ENCODE measurements around the gene MATCAP1. TPM values are rescaled to one million over a fixed set of nuclear protein-coding genes. Genes with fewer than 3 reads are reported as not detected.

MATCAP1 gene
- total RNA-seq, 1 experiment from 2014 or later: 36.5 TPM

GRCh38 chr16:67181346-67181745 lies 2.4 kb downstream of the MATCAP1 start:
- DNase-seq: no peak
- BruUV-seq (replicated peaks): no TSS peak
- no peak overlapping the region for H3K4me3 Mint-ChIP-seq (ENCODE audit: low read depth, unreplicated experiment)
- peaks cover 12% of the 10 kb centered on the region for H3K27me3 Mint-ChIP-seq (ENCODE audit: unreplicated experiment)
- no peak overlapping the region for H3K27ac Mint-ChIP-seq (ENCODE audit: unreplicated experiment)
- TF ChIP-seq CTCF (IDR thresholded peaks at IDR 0.05; ENCODE audit: unreplicated experiment): no peak
- H3K36me3 Mint-ChIP-seq (ENCODE audit: insufficient read depth, unreplicated experiment): peaks cover 18% of the 10 kb centered on the region
- peaks cover 30% of the 10 kb centered on the region for H3K4me1 Mint-ChIP-seq (ENCODE audit: low read depth, unreplicated experiment)
- no peaks in the 10 kb centered on the region for H3K9me3 Mint-ChIP-seq (ENCODE audit: low read depth, unreplicated experiment)
- CTCF ChIA-PET: interaction anchor here (0.6 kb wide), 1 partner anchor 396 kb away, joined by 4 read pairs; no protein-coding TSS in a partner anchor
- intact Hi-C loops (cut with micrococcal nuclease; ENCODE audit: unreplicated experiment): no loop called here

- Mint-ChIP-seq H3K4me1 (ENCODE audit: low read depth, unreplicated experiment) (peaks cover 33% of the 10 kb centered on the region), H3K9me3 (ENCODE audit: low read depth, unreplicated experiment) (no peaks in the 10 kb centered on the region), H3K27me3 (ENCODE audit: unreplicated experiment) (peaks cover 6% of the 10 kb centered on the region), H3K4me3 (ENCODE audit: low read depth, unreplicated experiment) (no peak overlapping the region), H3K36me3 (ENCODE audit: insufficient read depth, unreplicated experiment) (peaks cover 24% of the 10 kb centered on the region), H3K27ac (ENCODE audit: unreplicated experiment) (no peak overlapping the region)
- intact Hi-C loops (cut with micrococcal nuclease; ENCODE audit: unreplicated experiment): no loop called here
- BruUV-seq (replicated peaks): no TSS peak
- CTCF ChIA-PET: no interaction called here
- DNase-seq: no peak
- TF ChIP-seq CTCF (IDR thresholded peaks at IDR 0.05; ENCODE audit: unreplicated experiment): no peak
Observed at GRCh38 chr16:67180166-67180565, 3.6 kb downstream of the MATCAP1 start.

GRCh38 chr16:67179421-67180080 lies 4.2 kb downstream of the MATCAP1 start:
- no peaks in the 10 kb centered on the region for H3K27me3 Mint-ChIP-seq (ENCODE audit: unreplicated experiment)
- no peak overlapping the region for H3K4me3 Mint-ChIP-seq (ENCODE audit: low read depth, unreplicated experiment)
- no peak for DNase-seq
- no peak overlapping the region for H3K27ac Mint-ChIP-seq (ENCODE audit: unreplicated experiment)
- peaks cover 29% of the 10 kb centered on the region for H3K4me1 Mint-ChIP-seq (ENCODE audit: low read depth, unreplicated experiment)
- intact Hi-C loops (cut with micrococcal nuclease; ENCODE audit: unreplicated experiment): no loop called here
- CTCF ChIA-PET: interaction anchor here (1.4 kb wide), 1 partner anchor 23 kb away, joined by 4 read pairs; no protein-coding TSS in a partner anchor
- no peak for TF ChIP-seq CTCF (IDR thresholded peaks at IDR 0.05; ENCODE audit: unreplicated experiment)
- no TSS peak for BruUV-seq (replicated peaks)
- H3K9me3 Mint-ChIP-seq (ENCODE audit: low read depth, unreplicated experiment): no peaks in the 10 kb centered on the region
- H3K36me3 Mint-ChIP-seq (ENCODE audit: insufficient read depth, unreplicated experiment): peaks cover 25% of the 10 kb centered on the region

GRCh38 chr16:67177743-67178699 lies 5.7 kb downstream of the MATCAP1 start:
- no TSS peak for BruUV-seq (replicated peaks)
- CTCF ChIA-PET: interaction anchor here (0.6 to 1.4 kb wide), 8 partner anchors 15 to 344 kb away, joined by 3 to 7 read pairs (median 4); partner anchors contain the start of genes FBXL8 and TRADD
- peaks cover 40% of the 10 kb centered on the region for H3K4me1 Mint-ChIP-seq (ENCODE audit: low read depth, unreplicated experiment)
- TF ChIP-seq CTCF (IDR thresholded peaks at IDR 0.05; ENCODE audit: unreplicated experiment): no peak
- H3K27ac Mint-ChIP-seq (ENCODE audit: unreplicated experiment): peak overlapping the region; percentile 29
- intact Hi-C loops (cut with micrococcal nuclease; ENCODE audit: unreplicated experiment): no loop called here
- no peaks in the 10 kb centered on the region for H3K9me3 Mint-ChIP-seq (ENCODE audit: low read depth, unreplicated experiment)
- peak; percentile 91 for DNase-seq
- peak overlapping the region; percentile 72 for H3K4me3 Mint-ChIP-seq (ENCODE audit: low read depth, unreplicated experiment)
- peaks cover 40% of the 10 kb centered on the region for H3K36me3 Mint-ChIP-seq (ENCODE audit: insufficient read depth, unreplicated experiment)
- no peaks in the 10 kb centered on the region for H3K27me3 Mint-ChIP-seq (ENCODE audit: unreplicated experiment)

All from Calu3 (cell line).